ENCODE data around the gene GUCA2A.

GUCA2A gene

DNA sequence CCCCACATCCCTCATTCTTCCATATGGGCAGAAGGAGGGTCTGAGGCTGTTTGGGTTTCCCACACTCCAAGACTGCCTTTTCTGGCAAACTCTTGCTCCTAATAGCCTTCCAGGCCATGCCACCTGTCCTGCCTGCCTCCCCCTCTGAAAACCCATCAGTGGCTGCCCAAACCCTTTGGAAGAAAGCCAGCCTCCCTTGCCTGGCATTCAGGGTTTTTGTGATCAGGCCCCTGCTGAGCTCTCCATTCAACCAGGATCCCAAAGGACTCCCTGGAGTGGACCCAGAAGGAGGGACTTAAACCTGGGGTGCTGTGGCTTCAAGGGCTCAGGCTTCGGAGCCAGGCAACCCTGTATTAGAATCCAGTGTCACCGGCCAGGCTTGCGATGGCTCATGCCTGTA, 4.2 kb upstream of the GUCA2A start:
- Histone ChIP-seq H3K36me3 (no peaks in the 10 kb centered on the region), H3K9me3 (no peaks in the 10 kb centered on the region), H3K27me3 (no peaks in the 10 kb centered on the region), H3K4me1 (no peaks in the 10 kb centered on the region), H3K4me3 (ENCODE audit: low read depth, low read length) (no peak overlapping the region)
- DNase-seq: no peak
- TF ChIP-seq CTCF (IDR thresholded peaks at IDR 0.05; ENCODE audit: low read depth, low read length): no peak

GRCh38 chr1:42168391-42168670, 3.8 kb upstream of the GUCA2A start:
- DNase-seq: no peak
- Histone ChIP-seq H3K4me1 (no peaks in the 10 kb centered on the region), H3K36me3 (no peaks in the 10 kb centered on the region), H3K27me3 (no peaks in the 10 kb centered on the region), H3K9me3 (no peaks in the 10 kb centered on the region), H3K4me3 (ENCODE audit: low read depth, low read length) (no peak overlapping the region)
- TF ChIP-seq CTCF (IDR thresholded peaks at IDR 0.05; ENCODE audit: low read depth, low read length): no peak

- Histone ChIP-seq H3K36me3 (no peaks in the 10 kb centered on the region), H3K4me1 (no peaks in the 10 kb centered on the region), H3K9me3 (no peaks in the 10 kb centered on the region), H3K27me3 (no peaks in the 10 kb centered on the region), H3K4me3 (ENCODE audit: low read depth, low read length) (no peak overlapping the region)
- no peak for DNase-seq
- no peak for TF ChIP-seq CTCF (IDR thresholded peaks at IDR 0.05; ENCODE audit: low read depth, low read length)
These were observed 3.3 kb upstream of the GUCA2A start for GRCh38 chr1:42167611-42168390.

DNA sequence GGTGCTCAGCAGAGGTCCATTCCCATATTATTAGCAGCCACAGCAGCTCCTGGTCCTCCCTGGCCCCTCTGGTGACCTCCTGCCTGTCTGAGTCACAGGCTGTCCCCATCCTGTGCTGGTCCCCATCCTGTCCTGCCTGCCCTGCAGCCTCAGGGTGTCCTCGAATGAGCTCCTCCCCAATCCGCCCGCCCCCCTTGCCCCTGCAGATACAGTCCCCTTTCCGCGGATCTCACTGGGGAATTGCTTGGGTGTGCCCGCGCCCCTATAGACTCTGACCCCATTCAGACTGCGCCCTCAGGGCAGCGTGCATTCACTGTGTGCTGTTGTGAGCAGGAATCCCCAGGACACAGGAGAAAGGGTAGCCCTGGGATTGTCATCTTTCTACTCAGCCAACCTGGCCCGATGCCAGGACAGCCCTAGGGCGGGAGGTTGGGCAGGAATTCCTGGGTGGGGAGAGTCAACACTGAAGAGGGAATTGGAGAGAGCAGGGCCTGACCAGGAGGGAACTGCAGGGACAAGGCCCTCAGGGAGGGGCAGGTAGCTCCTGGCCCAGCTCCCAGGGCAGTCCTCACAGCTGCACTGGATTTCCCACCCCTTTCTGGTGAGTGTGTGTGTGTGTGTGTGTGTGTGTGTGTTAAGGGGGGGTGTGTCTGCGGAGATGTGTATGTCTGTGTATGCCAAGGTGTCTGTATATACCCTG, 1.1 kb upstream of the GUCA2A start:
- TF ChIP-seq CTCF (IDR thresholded peaks at IDR 0.05; ENCODE audit: low read depth, low read length): no peak
- Histone ChIP-seq H3K9me3 (no peaks in the 10 kb centered on the region), H3K36me3 (no peaks in the 10 kb centered on the region), H3K4me1 (no peaks in the 10 kb centered on the region), H3K4me3 (ENCODE audit: low read depth, low read length) (no peak overlapping the region), H3K27me3 (no peaks in the 10 kb centered on the region)
- DNase-seq: peak; percentile 77

DNA sequence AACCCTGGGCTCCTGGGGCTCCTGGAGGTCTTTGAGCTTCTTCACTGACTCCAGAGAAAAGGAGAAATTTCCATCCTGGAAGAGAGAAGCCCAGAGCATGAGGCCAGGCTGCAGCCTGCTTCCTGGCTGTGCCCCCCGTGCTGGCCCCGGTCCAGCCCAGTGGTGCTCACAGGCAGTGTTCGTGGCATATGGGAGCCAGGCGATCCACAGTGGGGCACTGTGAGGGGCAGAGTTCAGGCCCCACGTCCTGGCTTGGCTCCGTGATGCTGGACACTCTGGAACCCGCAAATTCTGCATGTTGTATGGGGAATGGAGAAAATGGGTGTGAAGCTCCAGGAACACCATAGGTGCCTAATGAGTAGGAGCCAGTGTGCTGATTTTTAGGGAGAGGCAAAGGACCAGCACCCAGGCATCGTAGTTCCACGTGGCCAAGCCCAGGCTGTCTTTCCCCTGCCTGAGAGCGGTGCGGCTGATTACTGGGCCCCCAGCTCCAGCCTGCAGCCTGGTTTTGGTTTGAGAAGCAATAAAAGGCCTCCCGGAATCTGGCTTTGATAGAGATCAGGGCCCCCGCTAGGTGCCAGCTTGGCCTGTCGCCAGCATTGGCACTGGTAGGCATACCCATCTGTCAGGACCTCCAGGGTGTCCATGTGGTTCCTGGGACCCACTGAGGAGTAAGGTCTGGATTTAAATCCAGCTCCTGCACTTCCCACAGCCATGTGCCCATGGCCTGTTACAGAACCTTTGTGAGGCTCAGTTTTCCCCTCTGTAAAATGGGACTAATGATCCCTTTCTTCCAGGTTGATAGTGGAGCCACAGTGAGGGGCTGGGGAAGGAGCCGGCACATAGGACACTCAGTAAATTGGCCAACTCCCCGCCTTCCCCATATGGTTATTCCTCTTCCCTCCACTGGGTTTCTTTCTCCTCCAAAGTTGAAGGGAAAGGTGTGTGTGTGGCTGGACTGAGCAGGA, 725 bp downstream of the GUCA2A start:
- no peaks in the 10 kb centered on the region for H3K4me1 ChIP-seq
- H3K36me3 ChIP-seq: no peaks in the 10 kb centered on the region
- H3K4me3 ChIP-seq (ENCODE audit: low read depth, low read length): no peak overlapping the region
- no peak for DNase-seq
- H3K9me3 ChIP-seq: no peaks in the 10 kb centered on the region
- H3K27me3 ChIP-seq: no peaks in the 10 kb centered on the region
- no peak for TF ChIP-seq CTCF (IDR thresholded peaks at IDR 0.05; ENCODE audit: low read depth, low read length)

Data from BE2C (cell line).